Upper lobe of right lung (tissue), 1 donor: Measurements from ENCODE around the gene PLEKHA6. TPM values are rescaled to one million over a fixed set of nuclear protein-coding genes. Genes with fewer than 3 reads are reported as not detected.
A peak's percentile ranks its signal among the peaks of the same experiment; 100 is the strongest.

ENCODE experiments used
- ATAC-seq: fragments of 200-7000 bp; cut with Tn5 transposase; one replicate; pipeline ENCODE4 v1.9.1; 2020; ENCODE audit warnings: mild to moderate bottlenecking, moderate library complexity
- DNase-seq: peaks from one replicate; pipeline ENCODE4 v3.0.0-alpha.2; 2020
- H3K27ac ChIP-seq: fragments of 200-600 bp; one replicate; pipeline ENCODE4 v1.8.0; 2022
- H3K27me3 ChIP-seq: fragments of 200-600 bp; one replicate; pipeline ENCODE4 v1.8.0; 2022; ENCODE audit warnings: mild to moderate bottlenecking
- H3K36me3 ChIP-seq: fragments of 200-600 bp; one replicate; pipeline ENCODE4 v1.8.0; 2022
- H3K4me1 ChIP-seq: fragments of 200-600 bp; one replicate; pipeline ENCODE4 v1.8.0; 2022
- H3K4me3 ChIP-seq: fragments of 200-600 bp; one replicate; pipeline ENCODE4 v1.8.0; 2022; ENCODE audit warnings: mild to moderate bottlenecking
- H3K9me3 ChIP-seq: fragments of 200-600 bp; one replicate; pipeline ENCODE4 v1.8.0; 2022
- intact Hi-C: fragments of 100-400 bp; cut with DNase I; formaldehyde crosslinking; loops from one replicate; pipeline ENCODE4 v1.11.0; 2022
- total RNA-seq: library from RNA; stranded (reverse); fragmentation: NEBNext Ultra II Directional; extraction: Animal tissue kit (Norgen Biotek cat#: 25700); gene quantifications from one replicate; pipeline ENCODE4 v1.2.1, GENCODE V29; 2021
- TF ChIP-seq, protein P1 (sequence below): fragments of 200-600 bp; IDR thresholded peaks from one replicate; pipeline ENCODE4 v1.8.0; 2022; ENCODE audit warnings: antibody characterized with exemption
- donor health status: DM: no; HTN: yes; CAD: no; lungs with severe emphysema.

The PLEKHA6 gene
- total RNA-seq, 1 donor from 2014 or later: 7.1 TPM

GRCh38 chr1:204248954-204249353, 110.8 kb downstream of the PLEKHA6 start:
- H3K4me3 ChIP-seq: no peak overlapping the region
- DNase-seq (no peak), ATAC-seq (no peak)
- no peak overlapping the region for H3K27ac ChIP-seq
- no peaks in the 10 kb centered on the region for H3K36me3 ChIP-seq
- no peaks in the 10 kb centered on the region for H3K9me3 ChIP-seq
- no peaks in the 10 kb centered on the region for H3K27me3 ChIP-seq
- H3K4me1 ChIP-seq: no peaks in the 10 kb centered on the region
- TF ChIP-seq, protein P1, sequence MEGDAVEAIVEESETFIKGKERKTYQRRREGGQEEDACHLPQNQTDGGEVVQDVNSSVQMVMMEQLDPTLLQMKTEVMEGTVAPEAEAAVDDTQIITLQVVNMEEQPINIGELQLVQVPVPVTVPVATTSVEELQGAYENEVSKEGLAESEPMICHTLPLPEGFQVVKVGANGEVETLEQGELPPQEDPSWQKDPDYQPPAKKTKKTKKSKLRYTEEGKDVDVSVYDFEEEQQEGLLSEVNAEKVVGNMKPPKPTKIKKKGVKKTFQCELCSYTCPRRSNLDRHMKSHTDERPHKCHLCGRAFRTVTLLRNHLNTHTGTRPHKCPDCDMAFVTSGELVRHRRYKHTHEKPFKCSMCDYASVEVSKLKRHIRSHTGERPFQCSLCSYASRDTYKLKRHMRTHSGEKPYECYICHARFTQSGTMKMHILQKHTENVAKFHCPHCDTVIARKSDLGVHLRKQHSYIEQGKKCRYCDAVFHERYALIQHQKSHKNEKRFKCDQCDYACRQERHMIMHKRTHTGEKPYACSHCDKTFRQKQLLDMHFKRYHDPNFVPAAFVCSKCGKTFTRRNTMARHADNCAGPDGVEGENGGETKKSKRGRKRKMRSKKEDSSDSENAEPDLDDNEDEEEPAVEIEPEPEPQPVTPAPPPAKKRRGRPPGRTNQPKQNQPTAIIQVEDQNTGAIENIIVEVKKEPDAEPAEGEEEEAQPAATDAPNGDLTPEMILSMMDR: no peak
- intact Hi-C loops: no loop called here

DNA sequence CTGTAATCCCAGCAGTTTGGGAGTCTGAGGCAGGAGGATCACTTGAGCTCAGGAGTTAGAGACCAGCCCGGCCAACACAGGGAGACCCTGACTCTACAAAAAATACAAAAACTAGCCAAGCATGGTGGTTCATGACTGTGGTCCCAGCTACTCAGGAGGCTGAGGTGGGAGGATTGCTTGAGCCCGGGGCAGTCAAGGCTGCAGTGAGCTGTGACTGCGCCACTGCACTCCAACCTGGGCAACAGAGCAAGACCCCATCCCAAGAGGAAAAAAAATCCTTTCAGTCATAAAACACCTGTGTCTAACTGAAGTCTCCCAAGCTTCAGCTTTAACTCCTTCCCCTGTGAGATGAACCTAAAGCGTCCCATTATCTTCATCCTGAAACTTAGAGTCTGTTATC, 112.9 kb downstream of the PLEKHA6 start:
- H3K27ac ChIP-seq: no peak overlapping the region
- ATAC-seq: no peak
- no peaks in the 10 kb centered on the region for H3K9me3 ChIP-seq
- H3K4me1 ChIP-seq: no peaks in the 10 kb centered on the region
- no peaks in the 10 kb centered on the region for H3K27me3 ChIP-seq
- no peaks in the 10 kb centered on the region for H3K36me3 ChIP-seq
- DNase-seq: no peak
- intact Hi-C loops: no loop called here
- TF ChIP-seq, protein P1: no peak
- no peak overlapping the region for H3K4me3 ChIP-seq

- H3K4me3 ChIP-seq: no peak overlapping the region
- H3K4me1 ChIP-seq: no peaks in the 10 kb centered on the region
- ATAC-seq: peak; percentile 31
- no peak overlapping the region for H3K27ac ChIP-seq
- H3K9me3 ChIP-seq: no peaks in the 10 kb centered on the region
- intact Hi-C loops: no loop called here
- no peaks in the 10 kb centered on the region for H3K27me3 ChIP-seq
- TF ChIP-seq, protein P1: no peak
- H3K36me3 ChIP-seq: no peaks in the 10 kb centered on the region
- no peak for DNase-seq
Observed at GRCh38 chr1:204242920-204243319, 116.8 kb downstream of the PLEKHA6 start.

DNA sequence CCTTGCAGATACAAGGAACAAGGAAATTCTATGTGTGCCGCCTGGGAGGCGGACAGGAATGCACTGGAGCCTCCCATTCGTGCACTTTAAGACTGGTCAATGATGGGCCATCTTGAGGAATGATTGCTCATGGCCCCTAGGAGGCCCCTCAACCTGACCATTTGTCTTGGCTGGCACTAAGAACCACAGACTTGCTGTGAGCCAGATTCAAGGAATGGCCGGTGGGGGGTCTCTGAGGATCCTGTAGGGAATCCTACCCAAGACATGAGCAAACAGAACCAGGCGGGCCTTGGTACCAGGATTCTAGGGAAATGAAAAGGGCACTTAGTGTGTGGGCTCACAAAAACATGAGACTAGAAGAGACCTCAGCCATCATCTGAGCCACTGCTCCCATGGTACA, 117.8 kb downstream of the PLEKHA6 start:
- H3K9me3 ChIP-seq: no peaks in the 10 kb centered on the region
- no peaks in the 10 kb centered on the region for H3K27me3 ChIP-seq
- no peak overlapping the region for H3K4me3 ChIP-seq
- H3K27ac ChIP-seq: no peak overlapping the region
- TF ChIP-seq, protein P1: no peak
- intact Hi-C loops: no loop called here
- no peaks in the 10 kb centered on the region for H3K4me1 ChIP-seq
- DNase-seq: no peak
- no peaks in the 10 kb centered on the region for H3K36me3 ChIP-seq
- ATAC-seq: no peak

GRCh38 chr1:204241050-204241449, 118.7 kb downstream of the PLEKHA6 start:
- H3K9me3 ChIP-seq: no peaks in the 10 kb centered on the region
- no peaks in the 10 kb centered on the region for H3K36me3 ChIP-seq
- intact Hi-C loops: no loop called here

More at GRCh38 chr1:204241050-204241449, 118.7 kb downstream of the PLEKHA6 start:
- H3K27ac ChIP-seq: no peak overlapping the region
- ATAC-seq: peak; percentile 30
- no peaks in the 10 kb centered on the region for H3K4me1 ChIP-seq
- no peaks in the 10 kb centered on the region for H3K27me3 ChIP-seq
- TF ChIP-seq, protein P1: no peak
- no peak for DNase-seq
- H3K4me3 ChIP-seq: no peak overlapping the region
